Hippocampal formation (tissue), 2 donors: Measurements from ENCODE around the gene ZNF407.

Experiments used
- DNase-seq, 2 donors: peaks; one replicate each; lab custom pipeline; 2025; lab: John Stamatoyannopoulos, UW

ZNF407 gene

GRCh38 chr18:75104483-75104882 is 506.8 kb downstream of the ZNF407 start:
- no peak for DNase-seq

DNA sequence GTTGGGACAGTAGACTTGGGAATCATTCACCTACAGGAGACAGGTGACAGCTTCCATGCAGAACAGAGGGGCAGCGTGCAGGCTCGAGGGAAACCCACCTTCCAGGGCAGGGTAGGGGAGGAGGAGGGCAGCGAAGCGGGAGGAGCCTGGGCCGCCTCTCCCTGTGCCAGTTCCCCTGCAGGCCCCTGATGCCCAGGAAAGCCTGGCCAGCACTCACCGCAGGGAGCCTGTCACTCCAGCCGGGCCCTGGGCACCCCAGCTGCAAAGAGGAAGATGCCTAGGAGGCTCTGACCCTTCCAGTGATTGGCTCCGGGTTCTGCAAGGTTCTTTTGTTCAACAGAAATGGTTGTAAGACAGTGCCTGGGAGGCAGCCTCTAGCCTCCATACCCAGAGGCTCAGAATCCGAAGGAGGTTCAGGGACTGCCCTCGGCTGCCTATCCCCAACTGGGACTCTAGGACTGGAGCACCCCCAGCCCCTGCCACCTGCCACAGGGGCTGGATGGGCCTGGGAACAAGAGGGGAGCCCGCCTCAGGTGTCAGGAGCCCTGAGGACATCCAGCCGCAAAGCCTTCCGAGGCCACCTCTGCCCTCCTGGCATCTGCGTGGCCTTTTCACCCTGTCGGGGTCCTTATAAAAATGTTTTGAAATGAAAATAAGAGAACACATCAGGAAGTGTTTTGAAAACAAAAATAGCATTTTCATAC is 508.0 kb downstream of the ZNF407 start:
- no peak for DNase-seq

- no peak for DNase-seq
Observed at GRCh38 chr18:75106746-75107145, 509.1 kb downstream of the ZNF407 start.

DNA sequence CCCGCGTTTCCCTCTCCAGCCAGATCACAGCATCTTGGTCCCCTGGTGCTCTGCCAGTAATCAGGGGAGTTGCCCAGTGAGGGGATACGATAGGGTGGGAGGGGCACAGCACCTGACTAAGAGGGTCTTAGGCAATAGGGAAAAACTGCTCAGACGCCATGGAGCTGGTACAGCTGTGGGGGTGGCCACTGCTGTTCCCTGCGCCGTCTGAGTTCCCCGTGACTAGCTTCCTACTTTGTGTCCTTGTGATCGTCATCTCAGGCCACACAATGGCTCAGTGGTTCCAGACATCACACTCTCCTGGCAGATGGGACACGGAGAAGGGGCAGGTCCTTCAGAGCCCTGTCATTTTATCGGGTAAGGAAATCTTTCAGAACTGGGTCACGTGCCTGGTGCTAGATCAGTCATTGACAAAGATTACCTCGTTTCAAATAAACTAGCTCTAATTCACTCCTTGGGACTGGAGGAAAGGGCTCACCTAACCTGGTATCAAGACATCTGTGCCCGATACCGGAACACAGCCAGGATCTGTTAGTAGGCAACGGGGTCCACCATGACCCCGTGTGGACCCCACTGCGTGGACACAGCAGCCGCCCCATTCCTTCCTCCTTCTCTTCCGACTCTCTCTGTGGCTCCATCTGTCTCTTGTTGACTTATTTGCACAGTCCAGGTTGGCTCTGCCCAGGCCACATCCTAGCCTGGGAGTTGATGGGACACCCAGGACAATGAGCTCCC is 509.7 kb downstream of the ZNF407 start:
- no peak for DNase-seq

- no peak for DNase-seq
Observed at GRCh38 chr18:75107931-75108276, 510.2 kb downstream of the ZNF407 start.

DNA sequence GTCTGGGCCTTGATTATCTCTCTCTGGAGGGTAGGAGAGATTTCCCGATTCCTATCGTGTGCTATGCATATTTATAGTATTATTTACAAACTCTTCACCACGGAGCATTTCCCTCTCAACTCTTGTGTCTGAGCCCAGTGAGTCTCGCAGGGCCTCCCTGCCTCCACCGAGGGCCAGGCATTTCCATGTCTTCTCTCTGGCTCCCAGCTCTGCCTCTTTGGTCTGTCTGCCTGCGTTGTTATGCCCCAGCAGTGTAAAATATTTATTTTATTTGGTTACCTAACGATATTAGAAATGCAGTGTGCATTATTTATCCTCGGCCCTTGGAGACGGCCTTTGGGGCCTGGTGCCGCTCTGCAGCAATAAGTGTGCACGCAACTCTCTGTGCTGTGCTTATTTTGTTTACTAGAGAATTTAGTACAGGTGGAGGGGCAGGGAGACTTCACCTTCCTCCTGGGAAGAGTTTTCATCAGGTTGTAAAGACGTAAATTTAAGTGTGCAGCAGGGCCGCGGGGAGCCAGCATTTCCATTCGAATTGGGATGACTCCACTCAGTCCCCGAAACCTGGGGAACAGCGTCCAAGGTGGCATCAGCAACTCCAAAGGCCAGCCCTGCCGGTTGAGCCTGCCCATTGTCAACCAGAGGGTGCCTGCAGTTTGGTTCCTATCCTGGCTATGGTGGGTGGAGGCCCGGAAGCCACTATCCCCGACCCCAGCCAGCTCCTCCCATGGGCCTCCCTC is 511.1 kb downstream of the ZNF407 start:
- DNase-seq, result no peak

DNA sequence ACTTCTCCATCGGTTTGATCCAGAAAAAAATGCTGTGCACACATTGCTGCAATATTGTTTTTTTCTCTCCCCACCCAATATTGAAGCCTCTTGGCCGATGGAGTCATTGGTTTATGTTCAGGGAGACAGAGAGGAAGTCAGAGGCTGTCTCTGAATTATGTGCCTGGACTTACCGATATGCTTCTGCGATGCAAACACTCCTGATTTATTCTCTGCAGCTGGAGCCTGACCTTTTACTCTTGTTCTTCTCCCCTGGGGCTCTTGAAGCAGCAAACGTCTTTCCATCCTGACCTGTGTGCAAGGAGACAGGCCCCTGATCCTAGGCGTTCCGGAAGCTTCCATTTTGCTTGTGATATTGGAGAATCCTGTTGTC is 511.6 kb downstream of the ZNF407 start:
- DNase-seq, result no peak

DNA sequence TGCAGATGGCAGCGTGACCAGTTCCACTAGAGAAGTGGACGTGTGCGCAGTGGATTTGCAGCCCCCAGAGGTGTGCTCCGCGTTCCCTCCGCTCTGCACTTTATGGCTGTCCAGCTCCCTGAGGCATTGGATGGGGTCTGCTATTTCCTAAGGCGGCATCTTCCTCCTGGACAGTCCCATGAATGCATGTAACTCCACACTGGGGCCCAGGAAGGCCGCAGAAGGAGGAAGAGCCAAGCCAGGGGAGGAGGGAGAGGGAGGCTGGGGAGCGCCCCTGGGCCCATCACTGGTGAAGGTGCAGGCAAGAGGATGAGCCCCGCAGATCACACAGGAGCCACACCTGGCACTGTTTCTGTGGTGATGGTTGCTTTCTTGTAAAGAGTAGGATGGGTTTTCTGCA is 512.1 kb downstream of the ZNF407 start:
- no peak for DNase-seq

DNA sequence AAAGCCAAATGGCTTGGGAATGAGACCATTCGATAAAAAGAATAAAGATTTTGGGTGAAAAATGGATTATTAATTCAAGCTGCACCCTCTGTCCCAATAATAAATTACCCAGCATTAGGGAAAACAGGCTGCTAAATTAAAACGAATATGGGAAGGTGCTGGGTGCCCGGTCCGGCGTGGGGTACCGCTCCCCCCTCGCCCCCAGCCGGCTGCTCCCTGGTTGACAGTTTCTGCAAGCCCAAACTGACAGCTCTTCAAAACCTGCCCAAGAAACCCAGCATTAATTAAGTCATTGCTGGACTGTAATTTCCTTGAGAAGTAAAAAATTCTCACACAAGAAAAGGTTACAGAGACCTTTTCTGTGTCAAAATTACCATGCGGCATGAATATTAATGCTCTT is 512.6 kb downstream of the ZNF407 start:
- DNase-seq, result no peak

DNA sequence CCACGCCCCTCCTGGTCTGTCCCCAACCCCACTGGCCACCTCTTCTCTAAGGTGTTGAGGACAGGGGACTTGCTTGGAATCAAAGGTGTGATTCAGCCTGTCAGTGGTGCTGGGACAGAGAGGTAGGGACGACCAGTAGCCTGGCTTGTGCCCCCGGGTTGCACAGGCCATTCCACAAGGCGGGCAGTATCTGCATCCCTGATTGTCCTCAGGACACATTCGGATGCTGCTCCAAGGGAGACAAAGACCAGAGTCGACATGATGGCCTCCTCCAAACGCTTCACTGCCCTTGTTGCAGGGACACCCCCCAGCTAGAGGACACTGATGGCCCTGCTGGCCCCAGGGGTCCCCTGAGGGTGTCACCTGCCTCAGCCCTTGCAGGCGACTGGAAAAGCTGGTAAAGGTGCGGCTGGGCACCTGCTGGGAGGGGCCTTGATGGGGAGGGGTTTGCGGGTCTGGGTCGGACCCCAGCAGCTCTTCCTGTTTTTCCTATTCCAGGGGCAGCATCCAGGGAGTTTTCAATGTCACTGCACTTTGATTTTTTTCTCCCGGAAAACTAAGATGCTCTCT is 513.3 kb downstream of the ZNF407 start:
- no peak for DNase-seq

DNA sequence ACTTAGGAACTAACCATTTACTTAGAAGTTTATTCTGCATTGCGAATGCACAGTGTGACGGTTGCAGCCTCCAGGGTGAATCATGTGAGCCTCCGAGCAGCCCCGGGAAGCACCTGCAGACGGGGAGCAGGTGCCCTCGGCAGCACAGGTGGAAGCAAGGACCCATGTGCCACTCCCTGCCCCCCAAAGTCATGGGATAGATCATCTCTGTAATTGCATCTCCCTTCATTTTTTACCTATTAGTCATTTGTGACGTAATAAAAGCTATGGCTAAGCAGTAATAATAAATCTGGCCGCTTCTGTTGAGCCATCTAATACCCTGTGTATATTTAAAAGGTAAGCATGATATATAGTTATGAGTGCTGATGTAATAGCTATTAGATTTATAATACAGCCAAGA is 514.1 kb downstream of the ZNF407 start:
- DNase-seq, result no peak

GRCh38 chr18:75112186-75113096 is 514.8 kb downstream of the ZNF407 start:
- DNase-seq, result no peak

GRCh38 chr18:75113455-75113854 is 515.8 kb downstream of the ZNF407 start:
- DNase-seq, result no peak

- no peak for DNase-seq
Observed at GRCh38 chr18:75114231-75114764, 516.6 kb downstream of the ZNF407 start.
